Activated B cell treated with CpG ODN at 0.5 μM for 24 hours (primary cell): ENCODE measurements around the gene NUP153. TPM values are rescaled to one million over a fixed set of nuclear protein-coding genes. Genes with fewer than 3 reads are reported as not detected.

ENCODE experiments used
- ATAC-seq: fragments of 200-7000 bp; cut with Tn5 transposase; one replicate; pipeline ENCODE4 v1.10.0; 2021; ENCODE audit warnings: low read depth, mild to moderate bottlenecking, moderate library complexity
- CTCF ChIA-PET: fragments of 350-600 bp; sonication (Branson Sonifier 250); formaldehyde crosslinking; loops from one replicate; lab custom pipeline; 2021; ENCODE audit warnings: antibody characterized with exemption; lab: Charles Lee
- POLR2A ChIA-PET: fragments of 350-600 bp; sonication (Branson Sonifier 250); formaldehyde crosslinking; loops from one replicate; lab custom pipeline; 2021; ENCODE audit warnings: antibody characterized with exemption; lab: Charles Lee
- DNase-seq: peaks from one replicate; pipeline ENCODE4 v3.0.0; 2022
- H3K27ac Mint-ChIP-seq: one replicate; pipeline ENCODE4 v1.8.0; 2020; ENCODE audit warnings: mixed read lengths
- H3K27me3 Mint-ChIP-seq: one replicate; pipeline ENCODE4 v1.8.0; 2021; ENCODE audit warnings: mixed read lengths
- H3K36me3 Mint-ChIP-seq: one replicate; pipeline ENCODE4 v1.8.0; 2021; ENCODE audit warnings: low read depth, mixed read lengths
- H3K4me1 Mint-ChIP-seq: one replicate; pipeline ENCODE4 v1.8.0; 2021; ENCODE audit warnings: mixed read lengths
- H3K4me3 Mint-ChIP-seq: one replicate; pipeline ENCODE4 v1.8.0; 2020; ENCODE audit warnings: mild to moderate bottlenecking, mixed read lengths
- H3K9me3 Mint-ChIP-seq: one replicate; pipeline ENCODE4 v1.8.0; 2020; ENCODE audit warnings: mixed read lengths
- CTCF ChIP-seq: fragments of 200-600 bp; IDR thresholded peaks from one replicate; pipeline ENCODE4 v1.8.0; 2022; ENCODE audit warnings: antibody characterized with exemption, mild to moderate bottlenecking
- intact Hi-C: fragments of 100-400 bp; cut with micrococcal nuclease; formaldehyde crosslinking; loops from one replicate; pipeline ENCODE4 v1.15.1; 2024
- total RNA-seq: library from RNA; stranded (reverse); gene quantifications from 2 replicates; pipeline ENCODE4 v1.2.3, GENCODE V29; 2022

The NUP153 gene
- total RNA-seq, 1 donor from 2014 or later, result 63.8 TPM

GRCh38 chr6:17574866-17575560, 131.7 kb downstream of the NUP153 start:
- ATAC-seq (no peak), DNase-seq (no peak)
- no peak for TF ChIP-seq CTCF
- ChIA-PET CTCF (interaction anchor here (1.1 kb wide), 1 partner anchor 9 kb away, joined by 3 read pairs; no protein-coding TSS in a partner anchor), POLR2A (no interaction called here)
- no peaks in the 10 kb centered on the region for H3K36me3 Mint-ChIP-seq
- no peaks in the 10 kb centered on the region for H3K4me1 Mint-ChIP-seq
- H3K4me3 Mint-ChIP-seq, result no peak overlapping the region
- intact Hi-C loops, result no loop called here
- no peak overlapping the region for H3K27ac Mint-ChIP-seq
- H3K9me3 Mint-ChIP-seq, result peaks cover 11% of the 10 kb centered on the region
- peaks cover 17% of the 10 kb centered on the region for H3K27me3 Mint-ChIP-seq

- no peaks in the 10 kb centered on the region for H3K4me1 Mint-ChIP-seq
- peaks cover 1% of the 10 kb centered on the region for H3K36me3 Mint-ChIP-seq
- no peak for TF ChIP-seq CTCF
- intact Hi-C loops, result no loop called here
- H3K4me3 Mint-ChIP-seq, result no peak overlapping the region
- H3K9me3 Mint-ChIP-seq, result peaks cover 4% of the 10 kb centered on the region
- ChIA-PET CTCF (interaction anchor here (0.6 kb wide), 1 partner anchor 410 kb away, joined by 3 read pairs; no protein-coding TSS in a partner anchor), POLR2A (no interaction called here)
- no peak for DNase-seq
- no peak overlapping the region for H3K27ac Mint-ChIP-seq
- H3K27me3 Mint-ChIP-seq, result peaks cover 2% of the 10 kb centered on the region
- ATAC-seq, result no peak
These were observed 141.3 kb downstream of the NUP153 start for GRCh38 chr6:17565399-17565798.

Other genes with a start within 250 kb of the NUP153 start
- 2.6 and 3.0 TPM in 2 replicates for gene FAM8A1, start 106.6 kb downstream of the NUP153 start, total RNA-seq